GM12878 (cell line): ENCODE data around the gene GNA14. TPM values are rescaled to one million over a fixed set of nuclear protein-coding genes. Genes with fewer than 3 reads are reported as not detected.

Source experiments
- ATAC-seq: fragments of 200-7000 bp; cut with Tn5 transposase; 3 replicates; pipeline ENCODE4 v1.9.1; 2020; ENCODE audit warnings: mild to moderate bottlenecking, moderate library complexity
- BruUV-seq: library from RNA; stranded (reverse); fragments of 400-500 nt; replicated peaks from 2 replicates; lab custom pipeline; 2021; lab: Mats Ljungman, UMichigan
- CTCF ChIA-PET: fragments of 300-600 bp; sonication (Branson Sonifier 250); formaldehyde crosslinking; extraction: SDS; loops from one replicate; lab custom pipeline; 2021; ENCODE audit warnings: inconsistent platforms; lab: Yijun Ruan, JAX
- POLR2A ChIA-PET: fragments of 350-600 bp; formaldehyde crosslinking; extraction: SDS; loops from one replicate; lab custom pipeline; 2021; ENCODE audit warnings: inconsistent platforms; lab: Charles Lee
- RAD21 ChIA-PET: fragments of 300-600 bp; sonication (Branson Sonifier 250); formaldehyde crosslinking; loops from one replicate; lab custom pipeline; 2023; ENCODE audit warnings: antibody characterized with exemption; ENCODE audit not compliant: unreplicated experiment; lab: Charles Lee
- SMC1A ChIA-PET: fragments of 300-600 bp; sonication (Branson Sonifier 250); formaldehyde crosslinking; loops from one replicate; lab custom pipeline; 2023; ENCODE audit not compliant: unreplicated experiment, uncharacterized antibody; lab: Charles Lee
- DNase-seq: peaks from one replicate; pipeline ENCODE4 v3.0.0-alpha.2; 2011; ENCODE audit warnings: low read depth, low spot score
- FAIRE-seq: peaks from 3 replicates; lab custom pipeline; 2011; peaks lifted over from hg19 to GRCh38; lab: Jason Lieb, UNC
- H2AFZ ChIP-seq: 2 replicates; pipeline ENCODE4 v1.6.0; 2011; ENCODE audit warnings: low read depth, low read length, control low read depth; ENCODE audit not compliant: control insufficient read depth
- H3K27ac ChIP-seq: 2 replicates; pipeline ENCODE4 v1.5.1; 2011; ENCODE audit warnings: control low read depth; ENCODE audit not compliant: control insufficient read depth, insufficient read depth
- H3K27me3 ChIP-seq, 2 experiments: replicated peaks in 1 of 2; 2 replicates each; pipeline versions ENCODE4 v1.6.0 to v1.6.1; 2011; ENCODE audit warnings: low read length in 1 of 2; ENCODE audit not compliant: control insufficient read depth in 2 of 2, insufficient read depth in 2 of 2
- H3K36me3 ChIP-seq, 2 experiments: 2 replicates each; pipeline ENCODE4 v1.5.1; 2011; ENCODE audit warnings: low read length in 1 of 2; ENCODE audit not compliant: control insufficient read depth in 2 of 2, insufficient read depth in 2 of 2
- H3K4me1 ChIP-seq: 2 replicates; pipeline ENCODE4 v1.6.1; 2011; ENCODE audit warnings: mild to moderate bottlenecking, low read length, moderate library complexity, mixed read lengths; ENCODE audit not compliant: control insufficient read depth, insufficient read depth
- H3K4me2 ChIP-seq: 2 replicates; pipeline ENCODE4 v1.6.0; 2011; ENCODE audit warnings: control low read depth; ENCODE audit not compliant: control insufficient read depth, insufficient read depth
- H3K4me3 ChIP-seq: fragments of 200-600 bp; sonication (generic); 2 replicates; pipeline ENCODE4 v1.5.1; 2016
- H3K79me2 ChIP-seq: 2 replicates; pipeline ENCODE4 v1.6.0; 2011; ENCODE audit warnings: low read length; ENCODE audit not compliant: control insufficient read depth, insufficient read depth
- H3K9ac ChIP-seq: 2 replicates; pipeline ENCODE4 v1.8.0; 2011; ENCODE audit warnings: low read length, control low read depth, mixed read lengths; ENCODE audit not compliant: control insufficient read depth, insufficient read depth
- H3K9me3 ChIP-seq: replicated peaks from 3 replicates; pipeline ENCODE4 v1.5.1; 2011; ENCODE audit warnings: mild to moderate bottlenecking, low read length; ENCODE audit not compliant: control insufficient read depth, insufficient read depth
- H4K20me1 ChIP-seq: 2 replicates; pipeline ENCODE4 v1.6.0; 2011; ENCODE audit not compliant: control insufficient read depth, insufficient read depth
- KDM1A ChIP-seq: fragments of 200-600 bp; sonication (generic); IDR thresholded peaks from 2 replicates; pipeline ENCODE4 v1.6.1; 2016; ENCODE audit warnings: borderline replicate concordance
- NFIC ChIP-seq: IDR thresholded peaks from 2 replicates; pipeline ENCODE4 v1.6.1; 2012; ENCODE audit warnings: low read depth, mild to moderate bottlenecking, inconsistent platforms, low read length, moderate library complexity
- NFYA ChIP-seq: IDR thresholded peaks from 2 replicates; pipeline ENCODE4 v1.6.1; 2011; ENCODE audit warnings: low read depth, mild to moderate bottlenecking, low read length, improper control_type of control experiment, borderline replicate concordance
- POU2F2 ChIP-seq: IDR thresholded peaks from 3 replicates; pipeline ENCODE4 v1.6.1; 2011; ENCODE audit warnings: low read depth, mild to moderate bottlenecking, low read length, borderline replicate concordance
- ZNF687 ChIP-seq: fragments of 450-650 bp; IDR thresholded peaks from 2 replicates; pipeline ENCODE4 v1.6.1; 2017; ENCODE audit warnings: mild to moderate bottlenecking, moderate library complexity
- WGBS: methylation state at CpG from one replicate; pipeline ENCODE4 v1.1.6; 2016; ENCODE audit warnings: low lambda C conversion rate; ENCODE audit not compliant: insufficient replicate concordance, insufficient coverage; ENCODE audit errors: missing lambda C conversion rate; 5-methylcytosine and 5-hydroxymethylcytosine counted together
- in situ Hi-C: fragments of 300-500 bp; cut with MboI; formaldehyde crosslinking; loops from 9 replicates; pipeline ENCODE4 v1.14.3; 2018; ENCODE audit warnings: mixed read lengths
- intact Hi-C: fragments of 100-400 bp; cut with micrococcal nuclease; formaldehyde crosslinking; loops from one replicate; pipeline ENCODE4 v1.14.2; 2022; ENCODE audit not compliant: unreplicated experiment
- polyA plus RNA-seq, 11 experiments: library from polyadenylated mRNA; depleted of rRNA in 4 of 11; unstranded in 6 of 11; stranded (reverse) in 5 of 11; fragments of >200 nt; fragmentation: Nextera tagmentation in 4 of 11; fragmentation: Illumina TruSeq in 1 of 11; extraction: Ambion mirVana in 4 of 11; extraction: Trizol in 1 of 11; gene quantifications; 1 replicate in 1 of 11; 2 replicates in 10 of 11; pipeline versions ENCODE4 v1.2.1 to v1.2.3, GENCODE V29; 2011 to 2016; ENCODE audit warnings: inconsistent platforms in 2 of 11, missing spikeins in 2 of 11, low read depth in 1 of 11
- total RNA-seq, 4 experiments: library from RNA; depleted of rRNA in 3 of 4; stranded (reverse); fragments of >200 nt in 3 of 4; fragmentation: Illumina TruSeq in 1 of 4; extraction: Trizol in 1 of 4; gene quantifications; 2 replicates each; pipeline versions ENCODE4 v1.2.1 to v1.2.3, GENCODE V29; 2013 to 2021

GNA14 gene
- total and polyA plus RNA-seq, 10 of the 15 experiments (the other 5 are each of a cell fraction or from before 2014, with no cell fraction given), result 0.17 TPM; not detected in 9

GRCh38 chr9:77614645-77615044 lies 33.5 kb downstream of the GNA14 start (continued):
- TF ChIP-seq ZNF687 (no peak), NFYA (no peak), KDM1A (no peak), NFIC (no peak)
- TF ChIP-seq, all 136 proteins: peak for 0

- ATAC-seq (no peak), FAIRE-seq (no peak), DNase-seq (no peak)
- H3K27me3 ChIP-seq, result no peaks in the 10 kb centered on the region; a peak in 1 of 4 replicates
- H3K9ac ChIP-seq, result no peak overlapping the region
- H3K4me1 ChIP-seq, result no peaks in the 10 kb centered on the region
- intact Hi-C loops (no loop called here), in situ Hi-C loops (no loop called here)
- no peak for TF ChIP-seq POU2F2
- no peak overlapping the region for H2AFZ ChIP-seq
- no peaks in the 10 kb centered on the region for H3K79me2 ChIP-seq
- ChIA-PET RAD21 (no interaction called here), CTCF (no interaction called here), SMC1A (no interaction called here), POLR2A (no interaction called here)
- no TSS peak for BruUV-seq
- no peak overlapping the region for H3K4me2 ChIP-seq
- H4K20me1 ChIP-seq, result no peaks in the 10 kb centered on the region
- no peak overlapping the region for H3K4me3 ChIP-seq
- no peaks in the 10 kb centered on the region for H3K36me3 ChIP-seq
- no peak overlapping the region for H3K27ac ChIP-seq
- H3K9me3 ChIP-seq, result no peaks in the 10 kb centered on the region
- 4% methylated on average over 2 of the region's 2 CpGs for whole genome bisulfite sequencing
These were observed 41.6 kb downstream of the GNA14 start for GRCh38 chr9:77606526-77606925.
